ENCODE data around the gene UCN2. TPM values are rescaled to one million over a fixed set of nuclear protein-coding genes. Genes with fewer than 3 reads are reported as not detected.

The UCN2 gene
- total RNA-seq, 6 experiments from 2014 or later, result 4.3 to 6.4 (median 5.0) TPM

DNA sequence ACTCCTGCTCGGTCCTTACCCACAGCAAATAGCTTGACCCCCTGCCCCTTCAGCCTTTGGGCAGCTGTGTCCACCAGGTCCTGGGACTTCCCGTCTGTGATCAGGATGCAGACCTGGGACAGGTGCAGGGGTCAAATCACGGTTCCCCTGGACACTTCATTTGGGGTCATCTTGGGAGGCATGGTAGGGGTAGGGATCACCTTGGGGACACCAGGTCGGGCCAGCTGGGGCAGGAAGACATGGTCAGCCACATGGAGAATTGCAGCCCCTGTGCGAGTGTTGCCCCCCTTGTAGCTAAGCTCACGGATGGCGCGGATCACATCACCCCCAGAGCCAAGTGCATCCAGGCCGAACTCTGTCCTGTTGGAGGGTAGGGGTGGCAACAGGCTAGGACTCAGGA lies 29.8 kb upstream of the UCN2 start:
- no peak for DNase-seq
- TF ChIP-seq, protein P1, sequence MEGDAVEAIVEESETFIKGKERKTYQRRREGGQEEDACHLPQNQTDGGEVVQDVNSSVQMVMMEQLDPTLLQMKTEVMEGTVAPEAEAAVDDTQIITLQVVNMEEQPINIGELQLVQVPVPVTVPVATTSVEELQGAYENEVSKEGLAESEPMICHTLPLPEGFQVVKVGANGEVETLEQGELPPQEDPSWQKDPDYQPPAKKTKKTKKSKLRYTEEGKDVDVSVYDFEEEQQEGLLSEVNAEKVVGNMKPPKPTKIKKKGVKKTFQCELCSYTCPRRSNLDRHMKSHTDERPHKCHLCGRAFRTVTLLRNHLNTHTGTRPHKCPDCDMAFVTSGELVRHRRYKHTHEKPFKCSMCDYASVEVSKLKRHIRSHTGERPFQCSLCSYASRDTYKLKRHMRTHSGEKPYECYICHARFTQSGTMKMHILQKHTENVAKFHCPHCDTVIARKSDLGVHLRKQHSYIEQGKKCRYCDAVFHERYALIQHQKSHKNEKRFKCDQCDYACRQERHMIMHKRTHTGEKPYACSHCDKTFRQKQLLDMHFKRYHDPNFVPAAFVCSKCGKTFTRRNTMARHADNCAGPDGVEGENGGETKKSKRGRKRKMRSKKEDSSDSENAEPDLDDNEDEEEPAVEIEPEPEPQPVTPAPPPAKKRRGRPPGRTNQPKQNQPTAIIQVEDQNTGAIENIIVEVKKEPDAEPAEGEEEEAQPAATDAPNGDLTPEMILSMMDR (IDR thresholded peaks at IDR 0.05), result no peak
- Mint-ChIP-seq H3K4me3 (peak overlapping the region; percentile 90), H3K4me1 (ENCODE audit: low read depth) (peaks cover 65% of the 10 kb centered on the region), H3K27me3 (ENCODE audit: insufficient read depth) (peaks cover 2% of the 10 kb centered on the region; the same call in 1 of the 2 replicates), H3K9me3 (no peaks in the 10 kb centered on the region), H3K27ac (no peak overlapping the region), H3K36me3 (ENCODE audit: low read depth) (peaks cover 31% of the 10 kb centered on the region)

DNA sequence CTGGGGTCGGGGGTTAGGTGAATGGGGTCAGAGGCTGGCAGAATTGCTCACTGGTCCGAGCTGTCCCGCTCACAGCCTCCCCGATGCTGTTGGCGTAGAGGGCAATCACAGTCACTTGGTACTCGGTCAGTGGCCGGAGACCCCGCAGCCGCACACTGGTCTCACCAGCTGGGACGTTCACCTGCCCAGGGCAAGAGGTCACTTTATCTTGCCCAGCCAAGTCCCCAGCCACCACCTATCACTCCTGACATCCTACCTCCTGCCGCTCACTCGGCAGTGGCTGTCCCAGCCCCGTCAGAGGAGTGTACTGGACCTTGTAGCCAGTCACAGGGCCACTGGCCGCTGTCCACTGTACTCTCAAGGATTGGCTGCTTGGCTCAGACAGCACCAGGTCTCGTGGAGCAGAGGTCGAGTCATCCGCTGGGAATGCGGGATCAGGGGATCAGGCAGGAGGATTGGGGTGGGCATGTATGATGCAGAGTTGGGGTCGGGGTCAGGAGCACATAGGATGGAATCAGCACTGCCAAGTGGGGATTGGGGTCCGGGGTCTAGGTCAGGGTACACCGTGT lies 29.0 kb upstream of the UCN2 start:
- peaks cover 30% of the 10 kb centered on the region for H3K36me3 Mint-ChIP-seq (ENCODE audit: low read depth)
- peak; percentile 17 for DNase-seq
- H3K4me3 Mint-ChIP-seq, result peak overlapping the region; percentile 90
- H3K4me1 Mint-ChIP-seq (ENCODE audit: low read depth), result peaks cover 58% of the 10 kb centered on the region
- H3K27ac Mint-ChIP-seq, result peak overlapping the region; percentile 71
- peaks cover 2% of the 10 kb centered on the region; the same call in 1 of the 2 replicates for H3K27me3 Mint-ChIP-seq (ENCODE audit: insufficient read depth)
- TF ChIP-seq, protein P1 (IDR thresholded peaks at IDR 0.05), result no peak
- H3K9me3 Mint-ChIP-seq, result no peaks in the 10 kb centered on the region

DNA sequence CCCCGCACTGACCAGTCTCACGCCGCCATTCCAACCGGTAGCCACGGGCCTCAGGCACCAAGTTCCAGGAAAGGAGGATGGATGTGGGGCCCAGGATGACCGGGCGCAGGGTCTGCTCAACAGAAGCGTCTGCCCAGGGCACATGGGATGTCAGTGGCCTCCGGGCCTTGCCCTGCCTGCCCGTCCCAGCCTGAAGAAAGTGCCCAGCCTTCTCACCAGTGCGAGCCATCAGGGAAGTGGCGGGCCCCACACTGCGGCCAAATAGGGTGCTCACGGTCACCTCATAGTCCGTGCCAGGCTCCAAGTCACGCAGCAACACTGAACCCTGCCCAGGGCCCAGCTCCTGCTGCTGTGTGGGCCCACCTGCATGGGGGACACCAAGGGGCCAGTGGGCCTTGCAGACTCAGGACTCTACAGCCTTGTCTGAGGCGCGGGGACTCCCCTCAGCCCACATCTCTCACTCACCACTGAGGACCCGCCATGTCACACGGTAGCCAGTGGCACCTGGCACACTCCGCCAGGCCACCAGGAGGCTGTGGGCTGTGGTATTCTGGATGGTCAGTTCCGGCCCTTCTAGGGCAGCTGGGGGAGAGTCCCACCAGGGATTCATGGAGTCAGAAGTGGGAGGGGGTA lies 28.4 kb upstream of the UCN2 start:
- no peaks in the 10 kb centered on the region; the same call in 1 of the 2 replicates for H3K27me3 Mint-ChIP-seq (ENCODE audit: insufficient read depth)
- peaks cover 52% of the 10 kb centered on the region for H3K4me1 Mint-ChIP-seq (ENCODE audit: low read depth)
- DNase-seq, result no peak
- peaks cover 25% of the 10 kb centered on the region for H3K36me3 Mint-ChIP-seq (ENCODE audit: low read depth)
- H3K4me3 Mint-ChIP-seq, result no peak overlapping the region
- no peaks in the 10 kb centered on the region for H3K9me3 Mint-ChIP-seq
- H3K27ac Mint-ChIP-seq, result no peak overlapping the region
- TF ChIP-seq, protein P1 (IDR thresholded peaks at IDR 0.05), result no peak

DNA sequence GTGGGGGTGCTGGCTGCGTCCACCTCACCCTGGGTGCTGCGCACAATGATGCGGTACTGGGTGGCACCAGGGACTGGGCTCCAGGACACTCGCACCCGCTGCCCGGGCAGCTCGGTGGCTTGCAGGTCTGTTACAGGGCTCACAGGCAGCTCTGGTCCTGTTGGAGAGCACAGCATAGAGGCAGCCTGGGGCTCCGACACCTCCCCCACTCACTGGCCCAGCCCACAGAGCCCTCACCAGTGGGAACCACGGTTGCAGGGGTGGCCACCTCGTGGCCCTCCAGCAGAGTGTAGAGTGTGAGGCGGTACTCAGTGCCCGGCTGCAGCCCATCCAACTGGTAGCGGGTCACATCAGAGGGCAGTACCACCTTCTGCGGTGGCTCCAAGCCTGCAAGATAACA lies 27.9 kb upstream of the UCN2 start:
- H3K36me3 Mint-ChIP-seq (ENCODE audit: low read depth), result peaks cover 28% of the 10 kb centered on the region
- no peaks in the 10 kb centered on the region; the same call in 1 of the 2 replicates for H3K27me3 Mint-ChIP-seq (ENCODE audit: insufficient read depth)
- H3K27ac Mint-ChIP-seq, result no peak overlapping the region
- H3K4me1 Mint-ChIP-seq (ENCODE audit: low read depth), result peaks cover 46% of the 10 kb centered on the region
- no peak for DNase-seq
- H3K4me3 Mint-ChIP-seq, result no peak overlapping the region
- H3K9me3 Mint-ChIP-seq, result no peaks in the 10 kb centered on the region
- TF ChIP-seq, protein P1 (IDR thresholded peaks at IDR 0.05), result no peak

DNA sequence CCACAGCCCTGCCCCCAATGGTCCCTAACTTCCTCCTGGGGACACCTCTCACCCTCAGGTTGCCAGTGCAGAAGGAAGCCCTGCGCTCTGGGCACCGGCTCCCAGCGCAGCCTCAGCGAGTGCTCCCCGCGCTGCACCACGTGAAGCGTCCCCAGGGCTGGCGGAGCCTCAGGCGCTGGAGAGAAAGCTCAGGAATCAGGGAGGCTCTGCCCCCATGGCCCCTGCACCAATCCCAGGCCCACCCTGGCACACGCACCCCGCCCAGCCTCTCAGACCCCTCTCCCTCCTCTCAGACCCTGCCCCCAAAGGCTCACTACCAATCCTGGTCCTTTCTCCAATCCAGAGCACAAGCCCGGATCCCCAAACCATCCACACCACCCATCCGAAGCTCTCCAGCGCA lies 24.6 kb upstream of the UCN2 start:
- H3K27me3 Mint-ChIP-seq (ENCODE audit: insufficient read depth), result no peaks in the 10 kb centered on the region; the same call in 1 of the 2 replicates

More for the DNA sequence above, 24.6 kb upstream of the UCN2 start:
- H3K4me3 Mint-ChIP-seq, result no peak overlapping the region
- no peaks in the 10 kb centered on the region for H3K9me3 Mint-ChIP-seq
- no peak overlapping the region for H3K27ac Mint-ChIP-seq
- no peak for DNase-seq
- TF ChIP-seq, protein P1 (IDR thresholded peaks at IDR 0.05), result no peak
- peaks cover 29% of the 10 kb centered on the region for H3K36me3 Mint-ChIP-seq (ENCODE audit: low read depth)
- peaks cover 20% of the 10 kb centered on the region for H3K4me1 Mint-ChIP-seq (ENCODE audit: low read depth)
